Stimulated activated CD4-positive, alpha-beta T cell treated with anti-CD3 and anti-CD28 coated beads, Interleukin-1b, Interleukin-23, amount 100 ng/mL, for 24 hours (primary cell): Measurements from ENCODE around the gene CENPQ.

Source experiments
- DNase-seq, 4 experiments: peaks; one replicate each; pipeline ENCODE4 v3.0.0-alpha.2; 2020; ENCODE audit warnings: low read depth in 4 of 4, low spot score in 1 of 4

The CENPQ gene

GRCh38 chr6:49504666-49505065 is 41.5 kb downstream of the CENPQ start:
- DNase-seq: no peak

DNA sequence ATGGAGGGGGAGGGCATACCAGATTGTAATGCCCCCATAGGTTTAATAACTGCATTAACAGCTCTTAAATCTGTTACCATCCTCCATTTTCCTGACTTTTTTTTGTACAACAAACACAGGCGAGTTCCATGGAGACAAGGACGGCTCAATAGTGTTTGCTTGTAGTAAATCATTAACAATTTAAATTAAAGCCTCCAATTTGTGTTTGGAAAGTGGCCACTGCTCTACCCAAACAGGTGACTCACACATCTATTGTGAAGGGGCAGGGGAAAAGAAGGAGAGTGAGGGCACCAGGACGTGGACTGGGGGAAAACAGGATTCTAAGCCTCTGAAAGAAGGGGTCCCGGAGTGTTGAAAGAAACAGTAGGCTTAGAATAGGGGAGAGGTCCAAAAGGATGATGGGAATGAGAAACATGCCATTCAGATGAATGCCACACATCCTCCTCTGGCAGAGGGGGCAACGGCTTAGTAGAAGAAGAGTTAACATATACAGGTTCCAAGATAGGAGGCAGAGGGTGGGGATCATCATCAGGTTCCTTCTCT is 43.5 kb downstream of the CENPQ start:
- DNase-seq: no peak

GRCh38 chr6:49509342-49509741 is 46.2 kb downstream of the CENPQ start:
- DNase-seq: no peak

DNA sequence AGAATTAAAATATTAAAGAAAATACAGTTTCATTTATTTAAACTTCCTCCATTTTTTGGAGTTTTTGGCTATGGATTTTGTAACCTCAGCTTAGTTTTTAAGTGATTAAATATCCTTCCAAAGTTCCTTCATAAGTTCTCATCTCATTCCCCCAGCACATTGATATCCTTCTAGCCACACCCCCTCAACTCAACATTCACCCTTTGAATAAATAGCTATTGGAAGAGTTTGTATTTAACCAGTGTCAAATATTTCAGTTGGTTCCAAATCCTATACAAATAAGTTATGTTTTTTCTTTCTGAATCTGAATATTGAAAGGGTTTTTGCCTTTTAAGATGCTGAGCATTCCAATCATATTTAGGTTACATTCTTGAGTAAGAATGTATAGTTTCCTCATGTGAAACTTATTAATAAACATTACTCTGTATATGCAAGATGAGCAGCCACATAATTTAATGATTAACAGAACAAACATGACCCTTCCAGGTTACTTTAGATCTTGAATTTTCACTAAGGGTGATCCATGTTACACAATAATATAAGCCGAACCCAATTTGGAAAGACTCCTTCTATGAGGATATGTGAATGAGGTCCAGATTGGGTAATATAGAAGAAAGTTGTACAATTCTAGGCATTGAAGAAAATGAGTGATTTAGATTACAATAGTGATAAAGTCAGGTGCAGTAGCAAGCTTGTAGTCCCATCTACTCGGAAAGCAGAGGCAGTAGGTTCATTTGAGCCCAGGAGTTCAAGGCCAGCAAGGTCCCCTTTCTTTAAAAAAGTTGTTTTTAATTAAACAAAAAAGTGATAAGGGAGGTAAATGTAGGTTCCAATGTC is 50.2 kb downstream of the CENPQ start:
- DNase-seq: no peak

GRCh38 chr6:49514571-49515484 is 51.7 kb downstream of the CENPQ start:
- DNase-seq: no peak

DNA sequence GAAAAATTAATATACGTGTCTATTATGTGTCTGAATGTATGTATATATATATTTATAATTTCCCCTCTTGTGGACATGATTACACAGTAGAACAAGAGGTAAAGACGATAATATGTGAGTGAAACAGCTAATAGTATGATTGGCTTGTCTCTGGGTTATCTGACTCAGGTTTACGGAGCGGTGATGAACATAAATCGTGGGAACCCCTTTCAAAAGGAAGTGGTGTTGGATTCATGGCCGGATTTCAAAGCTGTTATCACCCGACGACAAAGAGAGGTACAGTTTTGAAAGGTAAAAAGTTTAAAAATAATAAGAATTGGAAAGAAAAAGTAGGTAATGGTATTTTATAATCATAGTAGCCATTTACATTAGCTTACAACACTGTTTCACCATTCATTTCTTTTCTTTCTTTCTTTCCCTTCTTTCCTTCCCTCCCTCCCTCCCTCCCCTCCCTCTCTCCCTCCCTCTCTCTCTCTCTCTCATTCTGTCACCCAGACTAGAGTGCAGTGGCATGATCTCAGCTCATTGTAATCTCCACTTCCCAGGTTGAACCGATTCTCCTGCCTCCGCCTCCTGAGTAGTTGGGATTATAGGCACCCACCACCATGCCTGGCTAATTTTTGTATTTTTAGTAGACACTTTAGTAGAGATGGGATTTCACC is 52.4 kb downstream of the CENPQ start:
- no peak for DNase-seq

- DNase-seq: no peak
Observed at GRCh38 chr6:49516147-49516505, 53.0 kb downstream of the CENPQ start.

- DNase-seq: no peak
Observed at GRCh38 chr6:49517919-49518318, 54.7 kb downstream of the CENPQ start.

DNA sequence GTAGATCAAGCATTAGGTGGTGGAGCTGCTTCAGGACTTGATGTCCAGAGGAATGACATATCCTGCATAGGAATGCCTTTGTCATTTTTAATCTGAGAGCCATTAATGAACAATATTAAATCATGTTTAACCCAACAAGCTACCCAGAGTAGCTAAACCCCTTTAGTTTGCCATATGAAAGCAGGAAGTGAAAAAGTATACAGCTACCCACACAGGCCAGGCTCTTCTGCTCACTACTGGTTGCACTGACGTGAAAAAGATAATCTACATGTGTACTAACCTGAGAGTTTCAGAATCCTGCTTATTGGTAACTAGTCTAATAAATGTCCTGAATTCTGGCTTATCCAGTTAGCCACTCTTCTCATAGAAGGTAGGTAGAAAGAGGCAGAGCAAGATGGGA is 56.5 kb downstream of the CENPQ start:
- DNase-seq: no peak

- DNase-seq: no peak
Observed at GRCh38 chr6:49522710-49523593, 59.8 kb downstream of the CENPQ start.

DNA sequence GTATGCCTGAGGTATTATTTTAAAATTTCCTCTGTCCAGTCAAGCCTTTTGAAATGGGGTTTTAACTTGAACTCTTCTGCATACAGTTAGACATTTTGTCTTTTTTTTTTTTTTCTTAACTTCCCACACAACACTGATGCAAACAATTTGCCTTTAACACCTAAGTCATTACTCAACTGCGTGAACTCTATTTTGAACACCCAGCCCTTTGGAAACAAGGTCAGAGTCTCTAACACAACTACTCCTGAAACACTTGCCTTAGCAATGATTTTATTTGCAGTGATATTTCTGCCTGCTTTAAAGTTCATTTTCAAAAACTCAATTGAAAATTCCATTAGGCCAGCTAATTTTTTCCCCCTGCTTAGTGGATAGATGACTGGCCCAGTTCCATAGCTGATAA is 60.7 kb downstream of the CENPQ start:
- DNase-seq: no peak

- DNase-seq: no peak
Observed at GRCh38 chr6:49524541-49524940, 61.4 kb downstream of the CENPQ start.

- DNase-seq: no peak
Observed at GRCh38 chr6:49526598-49526997, 63.4 kb downstream of the CENPQ start.

- no peak for DNase-seq
Observed at GRCh38 chr6:49527320-49527719, 64.2 kb downstream of the CENPQ start.

GRCh38 chr6:49528571-49528970 is 65.4 kb downstream of the CENPQ start:
- no peak for DNase-seq

DNA sequence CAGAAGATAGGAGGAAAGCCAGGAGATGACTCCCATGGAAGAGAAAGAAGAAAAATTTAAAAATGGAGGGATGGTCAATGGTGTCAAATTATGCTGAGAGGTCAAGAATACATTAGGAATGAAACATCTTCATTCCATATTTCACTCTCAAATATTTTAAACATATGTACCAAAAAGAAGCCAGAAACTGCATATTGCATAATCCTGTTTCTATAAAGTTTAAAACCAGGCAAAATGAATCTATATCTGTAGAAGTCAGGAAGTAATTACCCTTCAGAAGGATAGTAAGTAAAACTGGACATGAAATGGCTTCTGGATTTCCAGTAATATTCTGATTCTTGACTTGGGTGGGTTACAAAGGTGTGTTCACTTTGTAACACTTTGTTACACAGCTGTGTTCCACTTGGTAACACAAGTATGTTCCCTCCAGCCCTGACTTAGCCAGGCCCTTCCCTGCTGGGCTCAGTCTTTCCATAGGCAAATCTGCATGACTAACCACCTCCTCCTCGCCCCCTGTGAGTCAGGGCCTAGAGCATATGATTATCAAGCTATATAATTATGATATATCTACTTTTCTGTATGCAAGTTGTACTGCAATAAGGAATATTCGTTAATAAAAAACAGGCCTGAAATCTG is 67.1 kb downstream of the CENPQ start:
- no peak for DNase-seq

DNA sequence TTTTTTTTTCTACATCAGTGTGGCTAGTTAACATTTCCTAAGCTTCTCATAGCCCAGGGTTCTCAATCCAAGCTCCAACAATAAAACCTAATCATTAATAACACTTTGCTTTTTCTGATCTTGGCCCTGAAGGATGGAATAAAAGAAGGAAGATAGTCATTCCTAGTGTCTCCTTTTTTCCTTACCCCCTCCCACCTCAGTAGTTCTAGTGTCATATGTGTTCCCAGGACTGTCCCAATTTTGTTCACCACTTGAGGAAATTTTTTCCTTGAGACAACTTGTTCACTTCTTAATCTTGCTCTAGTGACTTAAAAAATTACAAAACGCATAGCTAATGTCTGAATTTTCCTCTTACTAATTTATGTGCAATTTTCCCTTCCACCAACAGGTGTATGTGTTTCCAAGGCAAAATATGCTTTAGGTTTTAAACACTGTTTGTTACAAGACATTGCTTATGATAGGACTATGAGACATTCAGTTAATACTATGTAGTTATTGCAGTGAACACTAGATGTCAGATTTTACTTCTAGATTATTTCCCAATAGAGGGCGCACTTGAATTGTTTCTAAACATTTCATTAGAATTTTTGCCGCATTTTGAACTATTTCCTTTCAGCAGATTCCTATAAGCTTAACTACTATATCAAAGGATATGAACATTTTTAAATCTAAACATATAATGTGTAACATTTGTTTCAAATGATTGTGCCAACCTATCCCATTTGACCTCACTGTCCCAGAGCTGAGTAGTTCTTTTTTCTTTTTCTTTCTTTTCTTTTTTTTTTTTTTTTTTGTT is 68.8 kb downstream of the CENPQ start:
- DNase-seq: no peak

DNA sequence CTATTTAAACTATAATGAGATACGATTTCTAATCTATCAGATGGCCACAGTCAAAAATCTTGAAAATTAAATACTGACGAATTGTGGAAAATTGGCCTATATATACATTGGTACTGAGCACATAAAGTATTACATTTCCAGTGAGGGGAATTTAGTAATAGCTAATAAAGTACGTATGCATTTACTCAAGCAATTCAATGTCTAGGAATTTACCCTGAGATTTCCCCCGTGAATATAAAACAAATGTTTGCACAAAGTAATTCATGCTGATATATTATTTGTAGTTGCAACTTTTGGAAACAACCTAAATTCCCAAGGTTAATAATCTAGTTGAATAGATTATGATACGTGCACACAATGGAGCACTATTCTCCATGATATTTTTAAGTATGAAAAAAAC is 72.6 kb downstream of the CENPQ start:
- no peak for DNase-seq

DNA sequence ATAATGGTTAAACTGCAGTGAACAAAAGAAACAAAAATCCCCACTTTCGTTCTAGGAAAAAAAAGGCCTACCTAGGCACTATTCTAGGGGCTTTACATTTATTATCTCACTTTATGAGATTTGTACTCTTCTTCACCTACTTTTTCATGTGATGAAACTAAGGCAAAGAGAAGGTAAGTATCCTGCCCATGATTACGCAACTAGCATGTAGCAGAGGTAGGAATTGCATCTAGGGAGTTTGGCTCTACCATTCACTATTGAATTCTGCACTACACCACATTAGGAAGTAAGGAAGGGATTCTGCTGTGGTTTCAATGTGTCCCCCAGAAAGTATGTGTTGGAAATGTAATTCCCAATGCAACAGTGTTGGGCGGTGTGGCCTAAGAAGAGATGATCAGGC is 75.9 kb downstream of the CENPQ start:
- no peak for DNase-seq
